ENCODE data around the gene FBXO3.

The FBXO3 gene

DNA sequence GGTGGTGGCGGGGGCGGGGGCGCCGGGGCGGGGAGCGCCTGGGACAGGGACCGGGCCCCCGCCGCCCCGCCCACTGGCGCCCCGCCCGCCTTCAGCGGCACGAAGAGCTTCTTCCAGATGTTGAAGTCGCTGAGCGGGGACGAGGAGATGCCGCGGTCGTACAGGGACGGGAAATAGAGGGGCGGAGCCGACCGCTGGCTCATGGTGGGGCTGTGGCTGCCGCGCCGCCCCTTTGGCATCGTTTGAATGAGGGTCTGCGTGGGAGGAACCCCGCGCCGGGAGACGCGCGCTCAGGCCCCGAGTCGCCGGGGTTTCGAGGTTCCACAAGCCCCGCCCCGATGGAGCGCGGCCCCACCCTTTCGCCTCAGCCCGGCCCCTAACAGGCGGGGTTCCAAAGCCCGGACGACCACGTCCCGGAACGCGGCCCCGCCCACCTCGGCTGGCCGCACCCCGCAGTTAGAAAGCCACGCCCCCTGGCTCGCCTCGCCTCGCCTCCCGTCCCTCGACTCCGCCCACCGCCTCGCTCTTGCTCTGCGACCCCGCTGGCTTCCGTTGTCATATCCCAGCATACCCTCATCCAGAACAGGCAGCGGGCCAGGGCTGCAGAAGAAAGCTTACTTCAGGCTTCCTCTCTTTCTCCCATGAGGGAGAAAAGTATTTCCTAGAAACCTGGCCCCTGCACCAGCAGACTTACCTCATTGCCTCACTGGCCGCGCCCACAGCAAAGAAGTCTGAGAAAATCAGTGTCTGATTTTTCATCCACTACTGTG is 73.6 kb downstream of the FBXO3 start, which contains the start of gene C11orf91:
TSS of gene C11orf91 (minus strand) at position 325 of the 770 bp plus-strand sequence. CDS start at position 239, 86 bp downstream.
- DNase-seq, result peak; percentile 93

DNA sequence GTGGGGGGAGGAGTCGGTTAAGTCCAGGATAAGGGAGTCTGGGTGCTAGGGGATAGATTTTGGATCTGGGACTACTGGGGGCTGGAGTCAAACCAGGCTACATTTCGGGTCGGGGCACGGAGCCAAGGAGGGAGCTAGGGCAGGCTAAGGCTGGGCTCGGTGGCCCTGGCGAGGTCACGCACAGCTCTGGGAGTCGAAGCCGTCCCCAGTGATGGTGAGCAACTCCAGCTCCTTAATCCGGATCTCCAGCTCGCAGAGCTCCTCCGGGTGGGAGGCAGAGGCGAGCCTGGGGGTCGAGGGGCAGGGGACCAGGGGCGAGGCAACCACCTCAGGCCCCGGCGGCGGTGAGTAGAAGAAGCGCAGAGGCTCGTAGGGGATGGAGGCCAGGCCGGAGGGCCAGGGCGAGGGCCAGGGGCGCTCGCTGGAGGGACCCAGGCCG is 74.2 kb downstream of the FBXO3 start:
- DNase-seq, result no peak

DNA sequence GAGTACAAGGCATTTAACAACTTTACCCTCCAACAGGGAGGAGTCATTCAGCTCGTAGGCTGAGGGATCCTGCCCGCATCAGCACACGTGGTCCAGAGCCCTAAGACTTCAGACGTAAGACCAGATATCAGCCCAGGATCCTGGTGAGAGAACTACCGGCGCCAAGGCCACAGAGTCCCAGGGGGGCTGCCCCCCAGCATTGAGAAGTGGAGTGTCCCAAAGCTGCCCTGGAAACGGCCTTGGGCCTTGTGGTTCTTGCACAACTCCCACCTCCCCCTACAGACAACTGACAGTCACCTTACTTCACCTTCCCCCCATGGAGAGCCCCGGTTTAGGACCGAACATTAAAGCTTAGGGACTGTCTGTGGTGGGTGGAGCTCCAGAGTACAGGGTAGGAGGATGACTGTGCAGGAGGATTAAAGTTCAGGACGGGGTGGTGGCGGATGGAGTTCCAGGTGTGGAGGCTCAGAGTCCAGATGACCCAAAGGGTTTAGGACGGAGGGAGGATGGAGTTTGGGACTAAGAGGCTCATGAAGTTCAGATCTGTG is 74.7 kb downstream of the FBXO3 start:
- DNase-seq, result no peak

DNA sequence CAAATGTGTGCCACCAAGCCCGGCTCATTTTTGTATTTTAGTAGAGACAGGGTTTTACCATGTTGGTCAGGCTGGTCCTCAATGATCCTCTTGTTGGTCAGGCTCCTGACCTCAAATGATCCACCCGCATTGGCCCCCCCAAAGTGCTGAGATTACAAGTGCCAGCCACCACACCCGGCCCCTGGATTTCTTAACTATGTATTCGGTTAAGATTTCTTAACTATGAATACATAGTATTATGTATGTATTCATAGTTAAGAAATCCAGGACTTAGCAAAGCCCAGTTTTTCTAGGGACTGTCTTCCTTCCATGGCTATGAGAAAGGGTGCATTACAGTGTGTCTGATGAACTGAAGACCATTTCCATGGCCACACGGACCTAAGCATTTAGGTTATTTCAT is 75.4 kb downstream of the FBXO3 start:
- DNase-seq, result no peak

DNA sequence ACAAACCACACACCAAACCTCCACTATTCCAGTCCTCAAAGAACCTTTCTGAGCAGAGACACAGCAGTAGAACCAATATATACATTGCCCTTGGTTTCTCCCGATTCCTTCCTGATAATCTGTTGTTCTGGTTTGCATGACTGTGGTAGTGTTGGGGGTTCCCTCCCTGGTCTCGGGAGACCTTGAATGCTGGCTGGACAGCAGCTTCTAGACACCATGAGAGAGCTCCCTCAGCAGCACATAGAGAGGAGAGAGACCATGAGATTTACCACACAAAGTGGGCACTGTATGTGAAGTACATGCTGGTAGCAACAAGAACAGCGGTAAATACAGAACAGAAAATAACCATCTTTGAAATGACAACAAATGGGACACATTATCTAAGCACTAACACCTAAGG is 76.3 kb downstream of the FBXO3 start:
- no peak for DNase-seq

GRCh38 chr11:33696931-33697638 is 77.2 kb downstream of the FBXO3 start:
- no peak for DNase-seq

DNA sequence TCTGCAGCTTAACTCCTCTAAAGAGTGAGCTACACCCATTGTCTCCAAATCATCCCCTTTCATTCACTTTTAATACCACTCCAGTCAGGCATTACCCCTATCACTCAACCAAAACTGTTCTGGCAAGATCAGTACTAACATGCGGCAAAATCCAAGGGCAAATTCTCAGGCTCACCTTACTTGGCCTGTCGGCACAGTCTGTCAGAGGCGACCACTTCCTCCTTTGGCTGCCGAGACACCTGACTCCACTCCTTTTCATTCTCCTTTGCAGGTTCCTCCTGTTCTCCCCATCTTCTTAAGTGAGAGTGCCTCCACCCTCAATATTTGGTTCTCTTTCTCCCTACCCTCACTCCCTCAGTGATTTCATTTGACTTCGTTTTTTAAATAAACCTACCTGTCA is 77.9 kb downstream of the FBXO3 start:
- DNase-seq, result no peak

DNA sequence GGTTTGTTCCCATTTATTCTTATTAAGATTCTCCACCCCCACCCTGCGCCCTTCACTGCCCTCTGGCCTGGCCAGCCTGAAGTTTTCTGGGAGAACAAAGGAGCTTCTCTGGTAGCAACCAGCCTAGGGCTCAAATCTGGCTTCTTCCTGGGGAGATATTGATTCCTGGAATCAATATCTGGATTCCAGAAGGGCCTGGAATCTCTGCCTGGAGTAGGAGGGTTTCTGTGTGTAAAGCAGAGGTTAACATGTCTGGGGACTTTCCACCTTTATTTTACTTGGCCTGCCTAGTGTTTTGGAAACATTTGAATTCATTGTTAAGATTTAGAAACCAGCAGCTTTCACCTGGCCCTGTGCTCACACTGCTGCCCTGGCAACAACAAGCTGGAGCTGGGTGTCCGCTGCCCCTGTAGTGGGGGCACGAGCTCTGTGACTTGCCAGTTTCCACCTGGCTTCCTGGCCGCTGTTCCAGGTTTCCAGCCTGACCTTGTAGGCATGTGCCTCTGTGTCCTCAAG is 79.2 kb downstream of the FBXO3 start:
- no peak for DNase-seq

DNA sequence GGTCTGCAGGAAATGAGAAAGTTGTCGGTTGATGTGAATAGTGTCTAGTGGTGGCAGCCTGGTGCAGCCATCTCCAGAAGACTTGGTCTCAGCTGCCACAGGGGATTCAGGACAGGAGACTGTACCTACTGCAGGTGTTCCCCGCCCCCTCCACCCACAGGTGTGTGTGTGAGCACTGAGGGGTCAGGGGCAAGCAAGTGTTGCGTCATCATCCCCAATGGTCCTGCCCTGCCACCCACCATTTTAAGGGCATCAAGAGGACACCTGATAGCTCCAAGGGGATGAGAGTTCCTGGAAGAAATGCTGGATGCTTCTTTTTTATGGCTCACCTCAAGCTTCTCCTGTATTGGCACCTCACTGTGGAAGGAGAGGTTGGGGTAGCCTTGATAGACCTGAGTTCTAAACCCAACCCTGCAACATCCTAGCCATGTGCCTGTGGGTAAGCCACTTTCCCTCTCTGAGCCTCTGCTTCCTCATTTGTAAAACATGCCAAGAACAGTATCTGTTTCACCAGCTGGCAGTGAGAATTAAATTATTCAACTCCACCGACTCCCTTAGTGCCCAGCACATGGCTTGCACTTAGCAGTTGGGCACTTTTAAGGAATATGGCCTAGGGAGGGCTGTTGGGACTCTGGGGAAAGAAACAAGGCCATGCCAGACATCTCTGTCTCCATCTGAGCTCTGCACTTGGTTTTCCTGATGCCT is 79.8 kb downstream of the FBXO3 start:
- DNase-seq, result no peak

DNA sequence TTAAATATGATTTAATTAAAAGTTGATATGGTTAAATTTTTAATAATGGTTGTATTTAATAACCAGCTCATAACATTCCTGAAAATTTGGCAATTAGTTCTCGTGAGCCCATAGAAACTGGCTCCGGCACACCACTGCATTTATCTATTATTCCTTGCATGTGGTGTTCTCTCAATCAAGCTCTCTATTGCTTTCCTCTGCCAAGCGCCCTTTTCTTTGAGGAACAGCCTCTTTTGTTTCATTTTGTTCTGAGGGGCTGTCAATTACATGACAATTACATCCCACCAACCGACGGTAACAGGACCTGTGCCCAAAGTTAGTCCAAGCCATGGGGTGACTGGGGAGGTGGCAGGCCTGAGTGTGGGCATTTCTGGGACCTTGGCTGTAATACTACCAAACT is 81.8 kb downstream of the FBXO3 start:
- DNase-seq, result no peak

- peak; percentile 93 for DNase-seq
Observed at GRCh38 chr11:33692013-33692504, 82.3 kb downstream of the FBXO3 start.

DNA sequence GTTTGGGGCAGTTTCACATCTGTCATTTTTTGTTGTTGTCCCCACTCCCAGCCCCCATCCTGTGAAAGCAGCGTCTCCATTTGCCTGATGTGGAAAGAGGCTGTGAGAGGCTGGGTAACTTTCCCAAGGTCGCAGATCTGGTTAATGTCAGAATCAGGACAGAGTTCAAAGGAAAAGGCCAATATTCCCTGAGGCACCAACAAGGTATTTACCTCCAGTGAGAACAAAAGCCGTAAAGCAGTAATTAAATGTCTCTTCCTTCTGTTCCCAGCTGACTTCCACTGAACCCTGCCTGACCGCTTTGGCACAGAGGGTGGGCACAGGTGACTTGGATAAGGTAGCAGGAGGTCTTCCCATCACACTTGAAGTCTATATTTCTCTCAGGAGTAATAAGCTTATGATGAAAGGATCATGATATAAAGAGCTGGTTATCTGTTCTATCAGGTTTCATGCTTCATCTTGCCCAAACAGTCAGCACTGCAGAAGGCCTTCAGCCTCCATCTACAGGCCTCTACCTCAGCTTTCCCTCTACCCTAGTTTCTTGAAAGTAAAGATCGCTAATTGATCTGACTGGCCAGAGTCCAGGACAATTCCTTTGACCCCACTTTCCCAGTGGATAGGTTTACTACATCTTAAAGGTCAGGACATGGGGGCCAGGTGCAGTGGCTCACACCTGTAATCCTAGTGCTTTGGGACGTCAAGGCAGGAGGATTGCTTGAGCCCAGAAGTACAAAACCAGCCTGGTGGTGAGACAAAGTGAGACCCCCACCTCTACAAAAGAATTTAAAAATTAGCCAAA is 83.1 kb downstream of the FBXO3 start:
- DNase-seq, result no peak

Measured in amniotic stem cell (primary cell).